MG63 (cell line): Measurements from ENCODE around the gene CCDC183. TPM values are rescaled to one million over a fixed set of nuclear protein-coding genes. Genes with fewer than 3 reads are reported as not detected.

Experiments
- DNase-seq: peaks from one replicate; pipeline ENCODE4 v3.0.0-alpha.2; 2020
- H3K27me3 ChIP-seq: fragments of 250-450 bp; sonication (Bioruptor Pico); 2 replicates; pipeline ENCODE4 v1.5.1; 2020; ENCODE audit warnings: mild to moderate bottlenecking, moderate library complexity
- H3K36me3 ChIP-seq: fragments of 250-450 bp; sonication (Bioruptor Pico); 2 replicates; pipeline ENCODE4 v1.5.1; 2020; ENCODE audit warnings: mild to moderate bottlenecking, moderate library complexity
- H3K4me3 ChIP-seq: fragments of 250-450 bp; sonication (Bioruptor Pico); 2 replicates; pipeline ENCODE4 v1.5.1; 2020; ENCODE audit warnings: mild to moderate bottlenecking, moderate library complexity
- H3K9me3 ChIP-seq: fragments of 250-450 bp; sonication (Bioruptor Pico); 2 replicates; pipeline ENCODE4 v1.5.1; 2020; ENCODE audit warnings: mild to moderate bottlenecking, moderate library complexity
- total RNA-seq: library from RNA; depleted of rRNA; stranded (reverse); fragments of >200 nt; shearing (Covaris generic); gene quantifications from 2 replicates; pipeline ENCODE4 v1.2.3, GENCODE V29; 2014; ENCODE audit warnings: low replicate concordance

Gene CCDC183
- total RNA-seq, 1 experiment from 2014 or later = not detected

- peaks cover 16% of the 10 kb centered on the region for H3K27me3 ChIP-seq
- peaks cover 3% of the 10 kb centered on the region for H3K36me3 ChIP-seq
- H3K9me3 ChIP-seq = no peaks in the 10 kb centered on the region
- no peak overlapping the region for H3K4me3 ChIP-seq
- no peak for DNase-seq
Measured at GRCh38 chr9:136803551-136804508, 7.7 kb downstream of the CCDC183 start.

GRCh38 chr9:136804509-136805206 is 8.5 kb downstream of the CCDC183 start:
- no peaks in the 10 kb centered on the region for H3K9me3 ChIP-seq
- H3K27me3 ChIP-seq = peaks cover 8% of the 10 kb centered on the region
- DNase-seq = no peak
- H3K36me3 ChIP-seq = peaks cover 10% of the 10 kb centered on the region
- no peak overlapping the region for H3K4me3 ChIP-seq

GRCh38 chr9:136805207-136805740 is 9.1 kb downstream of the CCDC183 start:
- H3K36me3 ChIP-seq = peaks cover 16% of the 10 kb centered on the region
- H3K27me3 ChIP-seq = peaks cover 5% of the 10 kb centered on the region; the same call in 1 of the 2 replicates
- no peak for DNase-seq
- no peak overlapping the region for H3K4me3 ChIP-seq
- H3K9me3 ChIP-seq = no peaks in the 10 kb centered on the region

- no peak overlapping the region for H3K4me3 ChIP-seq
- no peaks in the 10 kb centered on the region for H3K27me3 ChIP-seq
- peaks cover 24% of the 10 kb centered on the region for H3K36me3 ChIP-seq
- no peaks in the 10 kb centered on the region for H3K9me3 ChIP-seq
- no peak for DNase-seq
Measured at GRCh38 chr9:136806067-136806466, 9.9 kb downstream of the CCDC183 start.

- peaks cover 28% of the 10 kb centered on the region for H3K36me3 ChIP-seq
- DNase-seq = no peak
- H3K4me3 ChIP-seq = peak overlapping the region; percentile 69
- H3K9me3 ChIP-seq = no peaks in the 10 kb centered on the region
- H3K27me3 ChIP-seq = no peaks in the 10 kb centered on the region
Measured at GRCh38 chr9:136806631-136807201, 10.6 kb downstream of the CCDC183 start.

- DNase-seq = peak; percentile 76
- H3K9me3 ChIP-seq = no peaks in the 10 kb centered on the region
- H3K36me3 ChIP-seq = peaks cover 33% of the 10 kb centered on the region
- peak within 1 kb of the TSS; percentile 84 for H3K4me3 ChIP-seq
- H3K27me3 ChIP-seq = no peaks in the 10 kb centered on the region
Measured at GRCh38 chr9:136807281-136808074, 11.3 kb downstream of the CCDC183 start, which contains the start of gene RABL6. Gene RABL6, plus strand, starts transcription at chr9:136807948. Its CDS starts 249 bp downstream, at chr9:136808197.

GRCh38 chr9:136808075-136808805 is 12.1 kb downstream of the CCDC183 start:
- peak; percentile 20 for DNase-seq

GRCh38 chr9:136808806-136809158 is 12.6 kb downstream of the CCDC183 start:
- Histone ChIP-seq H3K4me3 (peak overlapping the region; percentile 84), H3K9me3 (no peaks in the 10 kb centered on the region), H3K36me3 (peaks cover 46% of the 10 kb centered on the region), H3K27me3 (no peaks in the 10 kb centered on the region)
- DNase-seq = no peak

More at GRCh38 chr9:136808075-136808805, 12.1 kb downstream of the CCDC183 start:
- H3K4me3 ChIP-seq = peak overlapping the region; percentile 84
- no peaks in the 10 kb centered on the region for H3K27me3 ChIP-seq
- H3K9me3 ChIP-seq = no peaks in the 10 kb centered on the region
- peaks cover 40% of the 10 kb centered on the region for H3K36me3 ChIP-seq

GRCh38 chr9:136814725-136815421 is 18.7 kb downstream of the CCDC183 start:
- Histone ChIP-seq H3K36me3 (peaks cover 55% of the 10 kb centered on the region), H3K9me3 (no peaks in the 10 kb centered on the region), H3K4me3 (no peak overlapping the region), H3K27me3 (no peaks in the 10 kb centered on the region)
- DNase-seq = no peak

- no peaks in the 10 kb centered on the region for H3K9me3 ChIP-seq
- H3K36me3 ChIP-seq = peaks cover 50% of the 10 kb centered on the region
- no peak overlapping the region for H3K4me3 ChIP-seq
- H3K27me3 ChIP-seq = no peaks in the 10 kb centered on the region
- DNase-seq = no peak
Measured at GRCh38 chr9:136815422-136815782, 19.3 kb downstream of the CCDC183 start.

GRCh38 chr9:136820971-136821825 is 25.1 kb downstream of the CCDC183 start:
- H3K36me3 ChIP-seq = peaks cover 15% of the 10 kb centered on the region
- no peaks in the 10 kb centered on the region for H3K9me3 ChIP-seq
- no peaks in the 10 kb centered on the region for H3K27me3 ChIP-seq
- no peak overlapping the region for H3K4me3 ChIP-seq
- no peak for DNase-seq

- peaks cover 9% of the 10 kb centered on the region for H3K36me3 ChIP-seq
- no peak overlapping the region for H3K4me3 ChIP-seq
- no peak for DNase-seq
- no peaks in the 10 kb centered on the region for H3K9me3 ChIP-seq
- H3K27me3 ChIP-seq = no peaks in the 10 kb centered on the region
Measured at GRCh38 chr9:136821826-136822544, 25.8 kb downstream of the CCDC183 start.

GRCh38 chr9:136823136-136824046 is 27.3 kb downstream of the CCDC183 start:
- Histone ChIP-seq H3K4me3 (no peak overlapping the region), H3K9me3 (no peaks in the 10 kb centered on the region), H3K36me3 (peaks cover 10% of the 10 kb centered on the region; the same call in 1 of the 2 replicates), H3K27me3 (no peaks in the 10 kb centered on the region)
- no peak for DNase-seq
